MCF 10A (cell line): ENCODE data around the gene EIPR1. TPM values are rescaled to one million over a fixed set of nuclear protein-coding genes. Genes with fewer than 3 reads are reported as not detected.

ENCODE experiments used
- BruUV-seq: library from RNA; stranded (reverse); fragments of 400-500 nt; replicated peaks from 2 replicates; lab custom pipeline; 2021; lab: Mats Ljungman, UMichigan
- CTCF ChIA-PET: fragments of 300-600 bp; sonication (Branson Sonifier 250); formaldehyde crosslinking; extraction: SDS; loops from one replicate; lab custom pipeline; 2021; ENCODE audit warnings: antibody characterized with exemption, inconsistent platforms; lab: Yijun Ruan, JAX
- POLR2A ChIA-PET: fragments of 300-600, 350-650 bp; sonication (Branson Sonifier 250); formaldehyde crosslinking; extraction: SDS; loops from one replicate; lab custom pipeline; 2020; ENCODE audit warnings: antibody characterized with exemption, inconsistent platforms; lab: Yijun Ruan, JAX
- DNase-seq: peaks from one replicate; pipeline ENCODE4 v3.0.0-alpha.2; 2018; ENCODE audit not compliant: unreplicated experiment
- H3K27ac Mint-ChIP-seq: one replicate; pipeline ENCODE4 v1.8.0; 2022; ENCODE audit warnings: mild to moderate bottlenecking, low read depth, mixed read lengths; ENCODE audit not compliant: unreplicated experiment
- H3K27me3 Mint-ChIP-seq: one replicate; pipeline ENCODE4 v1.8.0; 2022; ENCODE audit warnings: mixed read lengths; ENCODE audit not compliant: insufficient read depth, unreplicated experiment
- H3K36me3 Mint-ChIP-seq: one replicate; pipeline ENCODE4 v1.8.0; 2022; ENCODE audit warnings: mild to moderate bottlenecking, moderate library complexity, mixed read lengths; ENCODE audit not compliant: insufficient read depth, unreplicated experiment
- H3K4me1 Mint-ChIP-seq: one replicate; pipeline ENCODE4 v1.8.0; 2022; ENCODE audit warnings: mixed read lengths; ENCODE audit not compliant: insufficient read depth, unreplicated experiment
- H3K4me3 Mint-ChIP-seq: one replicate; pipeline ENCODE4 v1.8.0; 2022; ENCODE audit warnings: mild to moderate bottlenecking, moderate library complexity, mixed read lengths; ENCODE audit not compliant: unreplicated experiment
- H3K9me3 Mint-ChIP-seq: one replicate; pipeline ENCODE4 v1.8.0; 2022; ENCODE audit warnings: mixed read lengths; ENCODE audit not compliant: unreplicated experiment
- CTCF ChIP-seq: fragments of 200-600 bp; IDR thresholded peaks from one replicate; pipeline ENCODE4 v1.8.0; 2022; ENCODE audit warnings: antibody characterized with exemption, mild to moderate bottlenecking; ENCODE audit not compliant: unreplicated experiment
- intact Hi-C: fragments of 100-400 bp; cut with micrococcal nuclease; formaldehyde crosslinking; loops from 2 replicates; pipeline ENCODE4 v1.14.1; 2022
- total RNA-seq: library from RNA; stranded (reverse); gene quantifications from 2 replicates; pipeline ENCODE4 v1.2.3, GENCODE V29; 2022

The EIPR1 gene
- total RNA-seq, 1 experiment from 2014 or later: 49.0 TPM

GRCh38 chr2:3144856-3145255, 232.8 kb downstream of the EIPR1 start:
- no peaks in the 10 kb centered on the region for H3K4me1 Mint-ChIP-seq
- ChIA-PET POLR2A (no interaction called here), CTCF (interaction anchor here (1.2 kb wide), 1 partner anchor 11 kb away, joined by 6 read pairs; no protein-coding TSS in a partner anchor)
- H3K36me3 Mint-ChIP-seq: no peaks in the 10 kb centered on the region
- no peak for TF ChIP-seq CTCF
- no peak overlapping the region for H3K27ac Mint-ChIP-seq
- no TSS peak for BruUV-seq
- no peaks in the 10 kb centered on the region for H3K27me3 Mint-ChIP-seq
- H3K4me3 Mint-ChIP-seq: no peak overlapping the region
- H3K9me3 Mint-ChIP-seq: no peaks in the 10 kb centered on the region
- no peak for DNase-seq
- intact Hi-C loops: no loop called here

- no peak overlapping the region for H3K4me3 Mint-ChIP-seq
- no peaks in the 10 kb centered on the region for H3K4me1 Mint-ChIP-seq
- no TSS peak for BruUV-seq
- DNase-seq: no peak
- ChIA-PET POLR2A (no interaction called here), CTCF (interaction anchor here (0.8 kb wide), 1 partner anchor 25 kb away, joined by 4 read pairs; no protein-coding TSS in a partner anchor)
- intact Hi-C loops: no loop called here
- H3K27ac Mint-ChIP-seq: no peak overlapping the region
- H3K27me3 Mint-ChIP-seq: no peaks in the 10 kb centered on the region
- H3K9me3 Mint-ChIP-seq: no peaks in the 10 kb centered on the region
- H3K36me3 Mint-ChIP-seq: no peaks in the 10 kb centered on the region
- TF ChIP-seq CTCF: no peak
Observed at GRCh38 chr2:3143602-3144001, 234.0 kb downstream of the EIPR1 start.

- no peak for DNase-seq
- no peaks in the 10 kb centered on the region for H3K36me3 Mint-ChIP-seq
- H3K4me3 Mint-ChIP-seq: no peak overlapping the region
- H3K4me1 Mint-ChIP-seq: no peaks in the 10 kb centered on the region
- H3K9me3 Mint-ChIP-seq: no peaks in the 10 kb centered on the region
- intact Hi-C loops: no loop called here
- H3K27me3 Mint-ChIP-seq: no peaks in the 10 kb centered on the region
- no TSS peak for BruUV-seq
- H3K27ac Mint-ChIP-seq: no peak overlapping the region
- CTCF ChIA-PET: interaction anchor here (0.8 kb wide), 1 partner anchor 26 kb away, joined by 4 read pairs; no protein-coding TSS in a partner anchor
- TF ChIP-seq CTCF: no peak
- POLR2A ChIA-PET: no interaction called here
Observed at GRCh38 chr2:3142961-3143571, 234.6 kb downstream of the EIPR1 start.

- Mint-ChIP-seq H3K36me3 (no peaks in the 10 kb centered on the region), H3K27me3 (no peaks in the 10 kb centered on the region), H3K4me3 (no peak overlapping the region), H3K9me3 (no peaks in the 10 kb centered on the region), H3K27ac (no peak overlapping the region), H3K4me1 (no peaks in the 10 kb centered on the region)
- POLR2A ChIA-PET: no interaction called here
- no TSS peak for BruUV-seq
- no peak for DNase-seq
- CTCF ChIA-PET: interaction anchor here (0.7 kb wide), 1 partner anchor 496 kb away, joined by 3 read pairs; no protein-coding TSS in a partner anchor
- intact Hi-C loops: no loop called here
- no peak for TF ChIP-seq CTCF
Observed at GRCh38 chr2:3142210-3142609, 235.4 kb downstream of the EIPR1 start.
